Effector memory CD8-positive, alpha-beta T cell (primary cell): ENCODE data around the gene PPP2R5B.

Experiments
- ATAC-seq: fragments of 150-1000 bp; cut with Tn5 transposase; replicated peaks from 2 replicates; pipeline ENCODE4 v1.10.0; 2021; ENCODE audit warnings: mild to moderate bottlenecking, moderate library complexity
- DNase-seq, 3 experiments: peaks; one replicate each; pipeline ENCODE4 v3.0.0; 2021
- H3K27ac Mint-ChIP-seq, 2 donors: one replicate each; pipeline ENCODE4 v1.8.0; 2022; ENCODE audit warnings: mild to moderate bottlenecking in 2 of 2, mixed read lengths in 2 of 2, moderate library complexity in 2 of 2
- H3K27me3 Mint-ChIP-seq, 2 donors: one replicate each; pipeline ENCODE4 v1.8.0; 2022; ENCODE audit warnings: mixed read lengths in 2 of 2
- H3K36me3 Mint-ChIP-seq: one replicate; pipeline ENCODE4 v1.8.0; 2022; ENCODE audit warnings: mild to moderate bottlenecking, moderate library complexity, mixed read lengths; ENCODE audit not compliant: insufficient read depth
- H3K4me1 Mint-ChIP-seq, 2 donors: one replicate each; pipeline ENCODE4 v1.8.0; 2022; ENCODE audit warnings: low read depth in 2 of 2, mixed read lengths in 2 of 2
- H3K4me3 Mint-ChIP-seq, 2 donors: one replicate each; pipeline ENCODE4 v1.8.0; 2022; ENCODE audit warnings: mild to moderate bottlenecking in 2 of 2, mixed read lengths in 2 of 2, moderate library complexity in 2 of 2
- H3K9me3 Mint-ChIP-seq, 2 donors: one replicate each; pipeline ENCODE4 v1.8.0; 2022; ENCODE audit warnings: mixed read lengths in 2 of 2

PPP2R5B gene

DNA sequence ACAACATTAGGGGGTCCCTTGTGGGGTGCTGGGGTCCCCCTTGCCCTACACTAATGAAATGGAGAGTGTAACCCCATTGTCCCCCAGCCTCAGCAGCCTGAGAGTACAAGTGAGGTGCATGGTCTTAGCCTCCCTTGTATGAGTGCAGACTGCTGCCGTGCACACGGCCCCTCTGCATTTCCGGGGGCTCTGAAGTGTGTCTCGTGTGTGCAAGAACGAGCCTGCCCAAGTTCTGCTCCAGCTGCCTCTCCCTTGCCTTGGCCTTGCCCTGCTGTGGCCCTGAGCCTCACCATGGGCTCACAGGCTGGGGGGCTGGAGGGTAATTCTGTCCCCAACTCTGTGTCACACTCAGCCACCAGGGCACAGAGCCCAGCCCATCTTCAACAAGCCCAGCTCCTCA is 40.9 kb upstream of the PPP2R5B start:
- H3K27me3 Mint-ChIP-seq: no peaks in the 10 kb centered on the region
- H3K27ac Mint-ChIP-seq: peak overlapping the region in 1 of 2 donors; percentile 69
- no peaks in the 10 kb centered on the region for H3K9me3 Mint-ChIP-seq
- no peak for DNase-seq
- H3K4me3 Mint-ChIP-seq: no peak overlapping the region
- peaks cover 34% of the 10 kb centered on the region for H3K36me3 Mint-ChIP-seq
- no peak for ATAC-seq
- H3K4me1 Mint-ChIP-seq: peaks cover 52% of the 10 kb centered on the region in 2 donors

DNA sequence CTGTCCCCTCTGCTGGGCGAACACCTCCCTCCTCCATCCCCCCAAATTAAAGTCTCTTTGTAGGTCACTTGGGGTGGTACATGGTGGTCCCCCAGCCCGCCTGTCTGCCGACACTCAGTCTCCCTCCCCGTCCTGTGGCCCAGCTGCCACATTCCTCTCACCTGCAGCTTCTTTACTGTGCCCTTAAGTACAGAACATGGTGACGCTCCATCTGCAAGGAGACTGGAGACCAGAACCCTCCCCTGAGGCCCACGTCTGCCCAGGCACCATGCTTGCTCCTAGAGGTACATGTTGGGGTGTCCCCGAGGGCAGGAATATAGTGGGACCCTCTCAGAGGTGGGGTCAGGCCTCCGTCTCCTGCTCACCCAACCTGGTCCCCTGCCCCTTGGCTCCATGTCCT is 40.5 kb upstream of the PPP2R5B start:
- DNase-seq (no peak), ATAC-seq (no peak)
- no peaks in the 10 kb centered on the region for H3K9me3 Mint-ChIP-seq
- no peak overlapping the region for H3K4me3 Mint-ChIP-seq
- peak overlapping the region in 1 of 2 donors; percentile 69 for H3K27ac Mint-ChIP-seq
- H3K36me3 Mint-ChIP-seq: peaks cover 30% of the 10 kb centered on the region
- H3K4me1 Mint-ChIP-seq: peaks cover 49 to 50% of the 10 kb centered on the region in 2 donors
- no peaks in the 10 kb centered on the region for H3K27me3 Mint-ChIP-seq

GRCh38 chr11:64885367-64886286 is 38.9 kb upstream of the PPP2R5B start:
- Mint-ChIP-seq H3K4me3 (no peak overlapping the region), H3K4me1 (peaks cover 34% of the 10 kb centered on the region in 2 donors), H3K27me3 (no peaks in the 10 kb centered on the region), H3K9me3 (no peaks in the 10 kb centered on the region), H3K27ac (peak overlapping the region; percentile 21 to 26), H3K36me3 (peaks cover 21% of the 10 kb centered on the region)
- peak; percentile 73 for ATAC-seq
- no peak for DNase-seq

DNA sequence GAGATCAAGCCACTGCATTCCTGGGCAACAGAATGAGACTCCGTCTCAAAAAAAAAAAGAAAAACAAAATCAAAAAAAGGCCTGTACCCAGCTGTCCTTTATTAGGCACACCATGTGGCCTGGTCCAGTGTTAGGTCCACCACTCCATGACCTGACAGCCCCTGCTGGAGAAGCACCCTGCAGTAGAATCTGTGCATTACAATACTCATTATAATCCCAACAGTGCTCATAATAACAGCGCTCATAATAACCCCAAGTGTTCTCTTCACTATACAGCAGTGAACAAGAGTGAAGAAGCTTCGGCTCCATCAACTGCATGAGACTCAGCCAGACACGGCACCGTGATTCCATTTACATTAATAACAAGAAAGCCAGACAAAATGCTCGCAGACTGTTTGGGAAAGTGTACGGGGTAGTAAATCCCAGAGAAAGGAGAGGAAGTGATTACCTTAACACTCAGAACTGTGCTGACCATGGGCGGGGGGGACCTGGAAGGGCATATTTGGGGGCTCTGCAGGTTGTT is 37.2 kb upstream of the PPP2R5B start:
- H3K27ac Mint-ChIP-seq: peak overlapping the region in 1 of 2 donors; percentile 90
- H3K27me3 Mint-ChIP-seq: no peaks in the 10 kb centered on the region

GRCh38 chr11:64887757-64888405 is 36.6 kb upstream of the PPP2R5B start:
- DNase-seq (peak; percentile 85), ATAC-seq (peak; percentile 80)
- Mint-ChIP-seq H3K4me3 (peak overlapping the region; percentile 72 to 76), H3K9me3 (no peaks in the 10 kb centered on the region), H3K36me3 (peaks cover 34% of the 10 kb centered on the region), H3K27ac (peak overlapping the region in 1 of 2 donors; percentile 90), H3K4me1 (peaks cover 25 to 29% of the 10 kb centered on the region in 2 donors), H3K27me3 (no peaks in the 10 kb centered on the region)

More for the DNA sequence above, 37.2 kb upstream of the PPP2R5B start:
- Mint-ChIP-seq H3K36me3 (peaks cover 28% of the 10 kb centered on the region), H3K9me3 (no peaks in the 10 kb centered on the region), H3K4me1 (peaks cover 25 to 29% of the 10 kb centered on the region in 2 donors), H3K4me3 (peak overlapping the region; percentile 72 to 76)
- DNase-seq: no peak
- no peak for ATAC-seq

DNA sequence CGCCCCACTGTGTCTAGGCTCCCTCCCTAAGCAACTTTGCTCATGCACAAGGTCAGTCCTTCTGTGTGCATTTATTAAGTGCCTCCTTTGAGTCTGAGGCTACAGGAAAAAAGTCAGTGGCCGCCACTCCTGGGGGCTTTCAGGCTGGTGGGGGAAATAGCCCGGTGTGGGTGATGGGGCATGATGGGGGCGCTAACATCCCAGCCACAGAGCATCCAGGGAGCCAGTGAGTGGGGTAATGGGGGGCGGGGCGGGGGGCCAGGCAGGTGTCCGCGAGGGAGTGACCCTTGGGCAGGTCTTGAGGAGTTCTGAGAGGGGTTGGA is 36.1 kb upstream of the PPP2R5B start:
- H3K4me3 Mint-ChIP-seq: peak overlapping the region; percentile 72 to 76
- no peaks in the 10 kb centered on the region for H3K27me3 Mint-ChIP-seq
- peaks cover 39% of the 10 kb centered on the region for H3K36me3 Mint-ChIP-seq
- no peak for DNase-seq
- peak overlapping the region in 1 of 2 donors; percentile 90 for H3K27ac Mint-ChIP-seq
- peaks cover 25 to 29% of the 10 kb centered on the region in 2 donors for H3K4me1 Mint-ChIP-seq
- no peak for ATAC-seq
- no peaks in the 10 kb centered on the region for H3K9me3 Mint-ChIP-seq

DNA sequence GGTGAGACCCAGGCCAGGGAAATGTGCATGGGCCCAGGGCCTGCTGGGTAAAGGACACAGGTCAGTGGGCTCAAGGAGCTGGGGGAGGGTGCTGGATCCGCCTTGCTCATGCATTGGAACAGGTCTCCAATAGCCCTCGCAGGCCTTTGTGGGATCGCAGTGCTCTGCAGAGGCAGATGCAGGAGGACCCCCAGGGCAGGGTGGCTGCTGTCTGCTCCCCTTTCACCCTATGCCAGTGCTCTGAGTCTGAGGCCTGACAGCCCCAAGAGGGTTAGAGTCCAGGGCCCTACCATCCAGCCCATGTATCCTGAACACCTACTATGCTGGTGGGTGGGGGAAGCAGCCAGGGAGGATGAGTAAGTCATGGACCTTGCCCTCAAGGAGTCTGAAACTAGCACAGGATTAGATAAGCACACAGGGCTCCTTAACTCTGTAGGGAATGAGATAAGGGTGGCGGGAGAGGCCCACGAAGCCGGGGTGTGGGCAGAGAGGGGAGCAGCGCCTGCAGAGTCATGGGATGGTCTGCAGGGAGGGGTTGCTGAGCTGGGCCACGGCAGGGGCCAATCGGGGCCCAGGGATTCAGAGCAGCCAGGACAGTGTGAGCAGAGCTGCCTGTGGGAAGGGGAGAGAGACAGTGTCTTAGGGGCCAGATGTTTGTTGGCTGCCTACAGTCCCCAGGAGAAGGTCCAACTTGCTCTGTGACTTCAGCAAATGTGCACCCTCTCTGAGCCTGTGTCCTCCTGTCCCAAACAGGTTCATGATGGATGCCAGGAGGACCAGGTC is 35.6 kb upstream of the PPP2R5B start:
- Mint-ChIP-seq H3K27ac (peak overlapping the region in 1 of 2 donors; percentile 44), H3K36me3 (peaks cover 44% of the 10 kb centered on the region)

GRCh38 chr11:64890522-64890939 is 34.0 kb upstream of the PPP2R5B start:
- DNase-seq: no peak
- Mint-ChIP-seq H3K27me3 (no peaks in the 10 kb centered on the region), H3K9me3 (no peaks in the 10 kb centered on the region), H3K4me3 (no peak overlapping the region), H3K4me1 (peaks cover 16 to 22% of the 10 kb centered on the region in 2 donors), H3K36me3 (peaks cover 60% of the 10 kb centered on the region), H3K27ac (peak overlapping the region in 1 of 2 donors; percentile 64)
- no peak for ATAC-seq

More for the DNA sequence above, 35.6 kb upstream of the PPP2R5B start:
- no peaks in the 10 kb centered on the region for H3K9me3 Mint-ChIP-seq
- no peaks in the 10 kb centered on the region for H3K27me3 Mint-ChIP-seq
- H3K4me1 Mint-ChIP-seq: peaks cover 22 to 26% of the 10 kb centered on the region in 2 donors
- DNase-seq (no peak), ATAC-seq (no peak)
- H3K4me3 Mint-ChIP-seq: peak overlapping the region in 1 of 2 donors; percentile 29

DNA sequence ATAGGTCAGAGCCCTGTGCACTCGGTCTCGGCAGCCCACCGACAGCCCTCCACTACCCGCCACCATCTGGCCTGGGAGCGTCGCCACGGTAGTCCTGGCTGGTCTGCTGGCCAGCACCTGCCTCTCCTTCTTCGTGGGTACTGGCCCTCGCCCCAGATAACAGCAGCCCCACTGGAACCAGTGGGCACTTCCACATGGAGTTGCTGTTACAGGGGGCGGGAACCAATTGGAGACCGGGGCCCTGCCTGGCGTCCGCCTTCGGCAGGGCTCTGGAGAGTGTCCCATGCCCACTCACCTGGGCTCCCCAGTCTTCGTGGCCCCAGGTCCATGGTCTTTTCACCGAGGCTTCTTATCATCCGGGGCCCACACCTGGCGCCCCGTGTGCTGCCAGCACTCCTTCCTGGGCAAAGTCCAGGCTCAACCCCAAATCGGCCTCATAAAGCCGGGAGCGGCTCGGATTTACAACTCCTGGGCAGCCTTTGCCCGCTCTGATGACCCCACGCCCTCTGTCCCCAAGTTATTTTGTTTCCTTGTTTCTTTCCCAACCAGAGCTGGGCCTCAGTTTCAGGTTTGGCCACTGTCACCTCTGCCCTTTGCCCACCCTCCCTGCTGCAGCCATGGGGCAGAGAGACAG is 33.2 kb upstream of the PPP2R5B start:
- peak overlapping the region in 1 of 2 donors; percentile 64 for H3K27ac Mint-ChIP-seq
- peaks cover 16 to 19% of the 10 kb centered on the region in 2 donors for H3K4me1 Mint-ChIP-seq
- H3K4me3 Mint-ChIP-seq: no peak overlapping the region
- no peaks in the 10 kb centered on the region for H3K27me3 Mint-ChIP-seq
- DNase-seq (no peak), ATAC-seq (no peak)
- H3K36me3 Mint-ChIP-seq: peaks cover 64% of the 10 kb centered on the region
- H3K9me3 Mint-ChIP-seq: no peaks in the 10 kb centered on the region

DNA sequence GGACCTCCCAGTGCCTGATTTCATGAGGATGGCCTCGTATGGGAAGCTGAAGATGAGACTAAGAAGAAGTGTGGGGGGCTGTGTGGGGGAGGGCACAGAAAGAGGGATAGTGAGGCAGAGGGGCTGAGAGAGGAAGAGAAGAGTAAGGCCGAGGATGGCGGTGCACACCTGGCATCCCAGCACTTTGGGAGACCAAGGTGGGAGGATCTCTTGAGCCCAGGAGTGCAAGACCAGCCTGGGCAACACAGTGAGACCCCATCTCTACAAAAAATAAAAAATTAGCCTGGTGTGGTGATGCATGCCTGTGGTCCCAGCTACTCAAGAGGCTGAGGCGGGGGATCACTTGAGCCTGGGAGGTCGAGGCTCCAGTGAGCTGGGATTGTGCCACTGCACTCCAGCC is 32.6 kb upstream of the PPP2R5B start:
- Mint-ChIP-seq H3K4me1 (peaks cover 16 to 19% of the 10 kb centered on the region in 2 donors), H3K27ac (peak overlapping the region; percentile 63 to 64), H3K27me3 (no peaks in the 10 kb centered on the region), H3K4me3 (no peak overlapping the region), H3K36me3 (peaks cover 69% of the 10 kb centered on the region), H3K9me3 (no peaks in the 10 kb centered on the region)
- ATAC-seq: no peak
- no peak for DNase-seq

DNA sequence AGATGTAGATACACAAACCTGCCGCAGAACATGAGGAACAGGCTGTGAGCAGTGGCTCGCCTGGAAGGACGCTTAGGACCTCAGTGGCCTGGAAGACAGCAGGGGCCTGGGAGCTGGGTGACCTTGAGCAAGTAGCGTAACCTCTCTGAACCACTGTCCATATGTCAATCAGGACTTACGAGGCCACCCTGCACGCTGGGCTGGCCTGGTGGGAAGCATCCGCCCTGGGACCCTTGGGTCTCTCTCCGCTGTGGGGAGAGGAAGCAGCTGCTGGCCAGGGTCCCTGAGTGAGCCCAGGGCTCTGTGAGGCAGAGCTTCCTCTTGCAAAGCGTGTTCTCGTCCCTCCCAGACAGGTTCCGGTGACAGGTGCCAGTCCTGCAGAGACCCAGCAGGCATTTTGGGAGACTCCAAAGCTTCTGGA is 32.1 kb upstream of the PPP2R5B start:
- Mint-ChIP-seq H3K9me3 (no peaks in the 10 kb centered on the region), H3K36me3 (peaks cover 72% of the 10 kb centered on the region), H3K4me1 (peaks cover 14 to 18% of the 10 kb centered on the region in 2 donors), H3K4me3 (peak overlapping the region in 1 of 2 donors; percentile 8), H3K27me3 (no peaks in the 10 kb centered on the region), H3K27ac (peak overlapping the region; percentile 63 to 64)
- DNase-seq (no peak), ATAC-seq (no peak)

DNA sequence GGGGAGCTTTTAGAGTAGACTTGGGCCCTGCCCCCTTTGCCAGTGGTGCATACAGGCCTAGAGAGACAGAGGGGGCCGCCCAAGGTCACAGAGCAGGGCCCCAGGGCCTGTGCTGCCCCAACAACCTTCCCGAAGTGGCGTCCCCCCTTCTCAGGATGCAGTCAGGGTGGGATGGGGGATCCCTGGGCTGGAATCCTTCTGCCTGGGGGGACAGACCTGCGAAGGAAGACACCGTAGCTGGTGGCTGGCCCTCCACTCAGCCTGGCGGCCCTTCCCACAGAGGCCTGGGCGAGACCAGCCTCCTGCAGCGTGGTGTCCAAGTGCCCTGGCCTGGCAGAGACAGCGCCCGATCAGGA is 31.7 kb upstream of the PPP2R5B start:
- Mint-ChIP-seq H3K4me1 (peaks cover 13 to 15% of the 10 kb centered on the region in 2 donors), H3K27ac (peak overlapping the region in 1 of 2 donors; percentile 64), H3K4me3 (peak overlapping the region in 1 of 2 donors; percentile 8), H3K27me3 (no peaks in the 10 kb centered on the region), H3K9me3 (no peaks in the 10 kb centered on the region), H3K36me3 (peaks cover 74% of the 10 kb centered on the region)
- DNase-seq (no peak), ATAC-seq (no peak)
